ENCODE results near the gene IMP4. TPM values are rescaled to one million over a fixed set of nuclear protein-coding genes. Genes with fewer than 3 reads are reported as not detected.

IMP4 gene
- total and polyA plus RNA-seq, 2 of the 8 experiments (the other 6 are each of a cell fraction or from before 2014, with no cell fraction given): 96.8 to 194 TPM

DNA sequence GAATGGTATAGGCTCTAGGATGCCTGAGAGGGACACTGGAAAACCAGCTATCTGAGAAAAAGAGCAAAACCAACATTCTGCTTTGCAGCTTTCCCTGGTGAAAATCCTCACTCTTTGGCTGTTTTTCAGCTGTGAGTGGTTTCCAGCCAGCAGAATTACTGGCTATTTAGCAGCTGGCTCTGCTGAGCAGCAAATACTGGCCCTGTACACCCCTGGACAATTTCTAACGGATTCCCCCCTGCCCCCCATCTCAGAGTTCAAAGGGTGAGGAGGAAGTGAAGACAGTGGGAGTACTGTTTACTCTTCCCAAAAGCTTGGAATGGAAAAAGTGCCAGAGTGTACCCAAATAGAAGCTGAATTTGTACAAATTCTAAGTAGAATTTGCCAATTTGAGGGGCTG lies 26.1 kb upstream of the IMP4 start:
- POLR2A ChIA-PET (ENCODE audit: partially characterized antibody): no interaction called here
- Histone ChIP-seq H3K4ac (replicated peaks; ENCODE audit: insufficient read length, low read depth, low read length) (no peak overlapping the region), H4K91ac (replicated peaks; ENCODE audit: insufficient read length, low read length) (no peak overlapping the region), H2BK120ac (replicated peaks; ENCODE audit: low read depth, low read length) (no peak overlapping the region), H4K20me1 (replicated peaks in 1 of 2; ENCODE audit: control insufficient read depth in 1 of 2, insufficient read depth in 2 of 2, low read length in 2 of 2) (peaks cover 0 to 2% of the 10 kb centered on the region in 2 experiments), H3K9ac (replicated peaks in 1 of 4; ENCODE audit: extremely low read depth in 1 of 4, low read depth in 3 of 4, low read length in 3 of 4) (no peak overlapping the region), H3K27me3 (replicated peaks in 1 of 4; ENCODE audit: control insufficient read depth in 3 of 4, extremely low read depth in 1 of 4, insufficient read depth in 3 of 4, low read length in 3 of 4) (no peaks in the 10 kb centered on the region; a peak in 1 of 7 replicates), H3K79me1 (ENCODE audit: low read depth, low read length) (no peaks in the 10 kb centered on the region), H3K27ac (ENCODE audit: low read depth, low read length) (no peak overlapping the region), H3K23me2 (ENCODE audit: low read depth, low read length) (peaks cover 2% of the 10 kb centered on the region; the same call in 1 of the 2 replicates), H2BK5ac (ENCODE audit: low read depth, low read length) (no peak overlapping the region), H3K4me2 (ENCODE audit: insufficient read depth in 1 of 2, low read depth in 2 of 2, low read length in 2 of 2) (no peak overlapping the region), H3K56ac (replicated peaks; ENCODE audit: insufficient read length, low read depth, low read length) (no peak overlapping the region), H3K4me3 (ENCODE audit: extremely low read depth in 1 of 4, insufficient read depth in 2 of 4, low read depth in 3 of 4, low read length in 4 of 4) (no peak overlapping the region), H3K4me1 (replicated peaks in 1 of 4; ENCODE audit: control insufficient read depth in 3 of 4, insufficient read depth in 4 of 4, low read length in 3 of 4) (no peaks in the 10 kb centered on the region), H2BK20ac (ENCODE audit: low read length) (no peak overlapping the region), H3K18ac (ENCODE audit: extremely low read depth, low read length) (no peak overlapping the region), H3K9me3 (ENCODE audit: insufficient read depth in 2 of 2, low read depth in 1 of 2, low read length in 1 of 2) (no peaks in the 10 kb centered on the region), H2AFZ (ENCODE audit: low read length) (no peak overlapping the region), H3K23ac (ENCODE audit: insufficient read length) (no peak overlapping the region), H2BK12ac (ENCODE audit: low read depth, low read length) (no peak overlapping the region), H2AK5ac (ENCODE audit: low read depth, low read length) (no peak overlapping the region), H4K8ac (ENCODE audit: extremely low read depth, insufficient read depth, low read length) (no peak overlapping the region), H3K79me2 (ENCODE audit: control insufficient read depth in 1 of 2, insufficient read depth in 2 of 2, low read length in 2 of 2) (no peaks in the 10 kb centered on the region), H3K36me3 (ENCODE audit: control insufficient read depth in 2 of 4, insufficient read depth in 4 of 4, low read length in 3 of 4) (no peaks in the 10 kb centered on the region), H4K5ac (ENCODE audit: insufficient read length, low read depth, low read length) (no peak overlapping the region), H2BK15ac (ENCODE audit: low read length) (no peak overlapping the region), H3K14ac (ENCODE audit: insufficient read length) (no peak overlapping the region)
- 67% methylated on average over 1 of the region's 1 CpG; no CpG with 5 or more reads in 1 of the 2 experiments for WGBS, 2 experiments (ENCODE audit: extremely low coverage in 1 of 2, insufficient coverage in 1 of 2, insufficient read length in 1 of 2, insufficient replicate concordance in 2 of 2, low coverage in 1 of 2, low lambda C conversion rate in 2 of 2, missing lambda C conversion rate in 1 of 2)
- CTCF ChIA-PET (ENCODE audit: partially characterized antibody): interaction anchor here (0.5 to 5.6 kb wide), 6 partner anchors 11 to 76 kb away, joined by 3 to 40 read pairs (median 8); no protein-coding TSS in a partner anchor
- no peak for DNase-seq (ENCODE audit: low read depth in 1 of 2, low spot score in 2 of 2)
- FAIRE-seq: no peak
- TF ChIP-seq TAF7 (optimal IDR thresholded peaks at IDR 0.05; ENCODE audit: borderline replicate concordance, low read depth, low read length) (no peak), SP2 (IDR thresholded peaks at IDR 0.05; ENCODE audit: low read length) (no peak), SP1 (IDR thresholded peaks at IDR 0.05; ENCODE audit: low read depth, low read length) (no peak), SAP30 (IDR thresholded peaks at IDR 0.05; ENCODE audit: insufficient read depth, insufficient replicate concordance, low read length) (no peak), SIRT6 (IDR thresholded peaks at IDR 0.05; ENCODE audit: low read length) (no peak), BACH1 (IDR thresholded peaks at IDR 0.05; ENCODE audit: low read length) (no peak), JUN (IDR thresholded peaks at IDR 0.05; ENCODE audit: low read depth, low read length) (no peak), HDAC2 (IDR thresholded peaks at IDR 0.05; ENCODE audit: borderline replicate concordance in 1 of 2, low read depth in 2 of 2, low read length in 2 of 2) (no peak)
- TF ChIP-seq, protein P1, sequence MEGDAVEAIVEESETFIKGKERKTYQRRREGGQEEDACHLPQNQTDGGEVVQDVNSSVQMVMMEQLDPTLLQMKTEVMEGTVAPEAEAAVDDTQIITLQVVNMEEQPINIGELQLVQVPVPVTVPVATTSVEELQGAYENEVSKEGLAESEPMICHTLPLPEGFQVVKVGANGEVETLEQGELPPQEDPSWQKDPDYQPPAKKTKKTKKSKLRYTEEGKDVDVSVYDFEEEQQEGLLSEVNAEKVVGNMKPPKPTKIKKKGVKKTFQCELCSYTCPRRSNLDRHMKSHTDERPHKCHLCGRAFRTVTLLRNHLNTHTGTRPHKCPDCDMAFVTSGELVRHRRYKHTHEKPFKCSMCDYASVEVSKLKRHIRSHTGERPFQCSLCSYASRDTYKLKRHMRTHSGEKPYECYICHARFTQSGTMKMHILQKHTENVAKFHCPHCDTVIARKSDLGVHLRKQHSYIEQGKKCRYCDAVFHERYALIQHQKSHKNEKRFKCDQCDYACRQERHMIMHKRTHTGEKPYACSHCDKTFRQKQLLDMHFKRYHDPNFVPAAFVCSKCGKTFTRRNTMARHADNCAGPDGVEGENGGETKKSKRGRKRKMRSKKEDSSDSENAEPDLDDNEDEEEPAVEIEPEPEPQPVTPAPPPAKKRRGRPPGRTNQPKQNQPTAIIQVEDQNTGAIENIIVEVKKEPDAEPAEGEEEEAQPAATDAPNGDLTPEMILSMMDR (IDR thresholded peaks at IDR 0.05; ENCODE audit: control extremely low read depth in 1 of 3, insufficient read depth in 1 of 3, low read depth in 1 of 3, low read length in 3 of 3): no peak

Data from H1 (cell line).